GM19395 (cell line): ENCODE results near the gene ICAM1.
"Not testable (repeated sequence)": the region's sequence is repeated elsewhere in the genome, so short reads cannot be mapped to it uniquely, and the experiment has no call there.

Source experiments
- ATAC-seq: cut with Tn5 transposase; IDR thresholded peaks from one replicate; pipeline ENCODE4 v1.9.1; 2021; ENCODE audit warnings: mild to moderate bottlenecking, moderate library complexity; ENCODE audit not compliant: unreplicated experiment

ICAM1 gene

GRCh38 chr19:10274589-10274988 is 3.7 kb downstream of the ICAM1 start:
- ATAC-seq: no peak

- ATAC-seq: no peak
Observed at GRCh38 chr19:10277795-10278589, 7.1 kb downstream of the ICAM1 start.

- ATAC-seq: no peak
Observed at GRCh38 chr19:10278935-10279334, 8.0 kb downstream of the ICAM1 start.

DNA sequence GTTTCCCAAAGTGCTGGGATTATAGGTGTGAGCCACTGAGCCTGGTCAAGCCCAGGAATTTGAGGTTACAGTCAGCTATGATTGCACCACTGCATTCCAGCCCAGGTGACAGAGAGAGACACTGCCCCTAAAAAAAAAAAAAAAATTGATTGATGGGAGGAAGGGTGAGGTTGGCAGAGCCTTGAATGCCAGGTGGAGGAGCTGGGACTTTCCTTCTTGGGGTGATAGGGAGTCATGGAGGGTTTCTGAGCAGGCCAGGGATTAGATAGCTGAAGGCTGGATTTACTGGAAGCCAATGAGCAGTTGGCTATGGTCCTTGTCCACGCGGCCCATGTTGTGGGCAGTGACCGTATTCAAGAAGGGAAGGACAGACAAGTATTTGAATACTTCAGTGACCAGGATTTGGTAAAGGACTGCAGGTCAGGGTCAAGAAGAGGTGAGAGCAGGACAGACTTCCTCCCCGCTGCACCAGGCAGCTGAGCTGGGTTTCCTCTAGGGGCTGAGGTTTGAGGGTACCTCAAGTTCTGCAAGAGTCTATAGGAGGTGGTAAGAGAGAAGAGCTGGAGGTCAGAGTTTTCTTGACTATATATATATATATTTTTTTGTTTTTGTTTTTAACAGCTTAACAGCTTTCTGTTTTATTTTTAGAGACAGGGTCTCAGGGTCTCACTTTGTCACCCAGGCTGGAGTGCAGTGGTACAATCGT is 9.0 kb downstream of the ICAM1 start:
- no peak for ATAC-seq

DNA sequence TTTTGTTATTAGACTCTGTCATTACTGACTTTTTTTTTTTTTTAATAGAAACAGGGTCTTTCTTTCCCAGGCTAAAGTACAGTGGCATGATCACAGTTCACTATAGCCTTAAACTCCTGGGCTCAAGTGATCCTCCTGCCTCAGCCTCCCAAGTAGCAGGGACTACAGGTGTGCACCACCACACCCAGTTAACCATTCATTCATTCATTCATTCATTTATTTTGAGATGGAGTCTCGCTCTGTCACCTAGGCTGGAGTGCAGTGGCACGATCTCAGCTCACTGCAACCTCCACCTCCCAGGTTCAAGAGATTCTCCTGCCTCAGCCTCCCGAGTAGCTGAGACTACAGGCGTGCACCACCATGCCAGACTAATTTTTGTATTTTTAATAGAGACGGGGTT is 11.1 kb downstream of the ICAM1 start:
- not testable (repeated sequence) for ATAC-seq

DNA sequence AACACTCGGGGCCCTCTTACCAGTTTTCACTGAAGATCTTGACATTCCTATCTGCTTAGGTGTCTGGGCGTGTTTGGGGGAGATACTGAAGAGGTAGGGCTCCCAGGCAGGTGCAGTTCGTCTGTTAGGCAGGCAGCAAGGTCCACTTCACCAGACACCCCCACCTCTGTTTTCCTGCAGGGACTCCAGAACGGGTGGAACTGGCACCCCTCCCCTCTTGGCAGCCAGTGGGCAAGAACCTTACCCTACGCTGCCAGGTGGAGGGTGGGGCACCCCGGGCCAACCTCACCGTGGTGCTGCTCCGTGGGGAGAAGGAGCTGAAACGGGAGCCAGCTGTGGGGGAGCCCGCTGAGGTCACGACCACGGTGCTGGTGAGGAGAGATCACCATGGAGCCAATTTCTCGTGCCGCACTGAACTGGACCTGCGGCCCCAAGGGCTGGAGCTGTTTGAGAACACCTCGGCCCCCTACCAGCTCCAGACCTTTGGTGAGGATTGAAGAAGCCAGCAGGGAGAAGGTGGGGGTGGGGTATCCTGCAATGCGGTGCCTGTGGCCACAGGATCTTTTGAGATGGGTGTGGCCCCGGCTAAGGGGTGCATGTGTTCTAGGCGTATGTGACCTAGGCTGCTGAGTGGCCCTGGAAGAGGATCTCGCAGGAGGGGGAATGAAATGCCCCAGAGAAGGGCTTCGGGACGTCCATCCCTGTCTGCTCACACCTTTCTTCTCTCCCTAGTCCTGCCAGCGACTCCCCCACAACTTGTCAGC is 12.6 kb downstream of the ICAM1 start:
- no peak for ATAC-seq

GRCh38 chr19:10284065-10284959 is 13.4 kb downstream of the ICAM1 start:
- no peak for ATAC-seq

GRCh38 chr19:10284960-10285278 is 14.0 kb downstream of the ICAM1 start:
- ATAC-seq: no peak

- ATAC-seq: no peak
Observed at GRCh38 chr19:10285393-10285792, 14.5 kb downstream of the ICAM1 start.

DNA sequence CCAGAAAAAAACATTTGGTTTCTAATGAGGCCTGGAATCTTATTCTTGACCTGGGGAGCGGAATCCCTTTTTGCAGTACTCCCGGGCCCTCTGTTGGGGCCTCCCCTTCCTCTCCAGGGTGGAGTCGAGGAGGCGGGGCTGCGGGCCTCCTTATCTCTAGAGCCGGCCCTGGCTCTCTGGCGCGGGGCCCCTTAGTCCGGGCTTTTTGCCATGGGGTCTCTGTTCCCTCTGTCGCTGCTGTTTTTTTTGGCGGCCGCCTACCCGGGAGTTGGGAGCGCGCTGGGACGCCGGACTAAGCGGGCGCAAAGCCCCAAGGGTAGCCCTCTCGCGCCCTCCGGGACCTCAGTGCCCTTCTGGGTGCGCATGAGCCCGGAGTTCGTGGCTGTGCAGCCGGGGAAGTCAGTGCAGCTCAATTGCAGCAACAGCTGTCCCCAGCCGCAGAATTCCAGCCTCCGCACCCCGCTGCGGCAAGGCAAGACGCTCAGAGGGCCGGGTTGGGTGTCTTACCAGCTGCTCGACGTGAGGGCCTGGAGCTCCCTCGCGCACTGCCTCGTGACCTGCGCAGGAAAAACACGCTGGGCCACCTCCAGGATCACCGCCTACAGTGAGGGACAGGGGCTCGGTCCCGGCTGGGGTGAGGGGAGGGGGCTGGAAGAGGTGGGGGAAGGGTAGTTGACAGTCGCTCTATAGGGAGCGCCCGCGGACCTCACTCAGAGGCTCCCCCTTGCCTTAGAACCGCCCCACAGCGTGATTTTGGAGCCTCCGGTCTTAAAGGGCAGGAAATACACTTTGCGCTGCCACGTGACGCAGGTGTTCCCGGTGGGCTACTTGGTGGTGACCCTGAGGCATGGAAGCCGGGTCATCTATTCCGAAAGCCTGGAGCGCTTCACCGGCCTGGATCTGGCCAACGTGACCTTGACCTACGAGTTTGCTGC is 16.1 kb downstream of the ICAM1 start, which contains the start of gene ICAM4:
TSS of gene ICAM4 (plus strand) at position 153 of the 935 bp plus-strand sequence. CDS start at position 211, 58 bp downstream.
- ATAC-seq: no peak

GRCh38 chr19:10288662-10289166 is 17.8 kb downstream of the ICAM1 start:
- no peak for ATAC-seq

GRCh38 chr19:10289167-10289835 is 18.4 kb downstream of the ICAM1 start:
- ATAC-seq: no peak

GRCh38 chr19:10289836-10290356 is 19.0 kb downstream of the ICAM1 start, which contains the start of gene ICAM5:
Gene ICAM5, plus strand, starts transcription at chr19:10289952. Its CDS starts 92 bp downstream, at chr19:10290044.
- ATAC-seq: no peak

DNA sequence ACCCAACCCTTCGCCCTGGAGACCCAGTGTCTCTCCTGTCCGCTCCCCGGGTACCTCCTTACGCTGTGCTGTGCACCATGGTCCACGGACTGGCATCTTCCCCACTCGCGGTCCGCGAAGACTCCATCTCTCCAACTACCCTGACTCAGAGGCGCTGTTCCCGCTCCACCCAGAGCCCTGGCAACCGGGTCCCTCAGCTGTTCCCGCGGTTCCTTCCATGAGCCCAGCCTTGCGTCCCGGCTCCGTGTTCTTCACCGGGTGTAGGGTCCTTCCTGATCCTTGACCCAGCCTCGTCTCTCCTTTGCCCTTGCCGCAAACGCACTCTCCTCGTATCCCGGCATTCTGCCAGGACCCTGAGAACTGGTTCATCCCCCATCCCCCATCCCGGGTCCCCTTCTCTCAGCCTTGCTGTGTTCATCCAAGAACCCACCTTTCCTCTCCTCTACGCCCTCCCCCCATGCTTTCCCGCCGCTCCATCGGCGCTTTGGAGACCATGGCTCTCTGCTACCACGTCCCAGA is 19.5 kb downstream of the ICAM1 start:
- no peak for ATAC-seq

DNA sequence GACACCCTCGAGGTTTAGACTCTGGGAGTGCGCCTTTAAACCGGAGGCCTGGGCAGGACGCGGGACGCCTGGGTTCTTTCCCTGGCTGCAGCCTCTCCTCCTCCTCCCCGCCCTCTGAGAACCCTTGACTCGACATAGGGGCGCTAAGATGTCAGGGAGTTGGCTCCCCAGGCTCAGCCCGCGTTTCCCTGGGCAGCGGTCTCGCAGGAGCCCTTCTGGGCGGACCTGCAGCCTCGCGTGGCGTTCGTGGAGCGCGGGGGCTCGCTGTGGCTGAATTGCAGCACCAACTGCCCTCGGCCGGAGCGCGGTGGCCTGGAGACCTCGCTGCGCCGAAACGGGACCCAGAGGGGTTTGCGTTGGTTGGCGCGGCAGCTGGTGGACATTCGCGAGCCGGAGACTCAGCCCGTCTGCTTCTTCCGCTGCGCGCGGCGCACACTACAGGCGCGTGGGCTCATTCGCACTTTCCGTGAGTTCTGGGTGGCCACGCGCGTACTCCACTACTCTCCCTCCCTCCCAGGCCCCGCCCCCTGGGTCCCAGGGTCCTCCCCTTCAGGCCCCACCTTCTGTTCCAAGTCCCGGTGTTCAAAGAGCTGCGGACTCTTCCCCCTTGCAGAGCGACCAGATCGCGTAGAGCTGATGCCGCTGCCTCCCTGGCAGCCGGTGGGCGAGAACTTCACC is 20.1 kb downstream of the ICAM1 start:
- no peak for ATAC-seq

GRCh38 chr19:10291554-10292205 is 20.8 kb downstream of the ICAM1 start:
- no peak for ATAC-seq

DNA sequence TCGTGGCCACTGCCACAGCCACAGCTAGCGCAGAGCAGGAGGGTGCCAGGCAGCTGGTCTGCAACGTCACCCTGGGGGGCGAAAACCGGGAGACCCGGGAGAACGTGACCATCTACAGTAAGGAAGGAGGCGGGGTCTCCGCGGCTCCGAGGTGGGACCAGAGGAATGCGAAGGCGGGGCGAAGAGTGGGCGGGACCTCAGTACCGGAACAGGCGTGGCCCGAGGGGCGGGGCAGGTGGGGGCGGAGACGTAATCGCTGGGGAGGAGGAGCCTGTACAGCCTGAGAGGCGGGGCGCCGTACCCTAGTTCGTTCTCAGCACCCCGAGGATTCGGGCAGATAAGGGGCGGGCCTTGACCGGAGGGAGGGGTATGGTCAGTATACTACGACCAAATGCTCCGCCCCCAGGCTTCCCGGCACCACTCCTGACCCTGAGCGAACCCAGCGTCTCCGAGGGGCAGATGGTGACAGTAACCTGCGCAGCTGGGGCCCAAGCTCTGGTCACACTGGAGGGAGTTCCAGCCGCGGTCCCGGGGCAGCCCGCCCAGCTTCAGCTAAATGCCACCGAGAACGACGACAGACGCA is 21.4 kb downstream of the ICAM1 start:
- ATAC-seq: peak; percentile 51
